Measurements from ENCODE around the gene ARHGEF17.

DNA sequence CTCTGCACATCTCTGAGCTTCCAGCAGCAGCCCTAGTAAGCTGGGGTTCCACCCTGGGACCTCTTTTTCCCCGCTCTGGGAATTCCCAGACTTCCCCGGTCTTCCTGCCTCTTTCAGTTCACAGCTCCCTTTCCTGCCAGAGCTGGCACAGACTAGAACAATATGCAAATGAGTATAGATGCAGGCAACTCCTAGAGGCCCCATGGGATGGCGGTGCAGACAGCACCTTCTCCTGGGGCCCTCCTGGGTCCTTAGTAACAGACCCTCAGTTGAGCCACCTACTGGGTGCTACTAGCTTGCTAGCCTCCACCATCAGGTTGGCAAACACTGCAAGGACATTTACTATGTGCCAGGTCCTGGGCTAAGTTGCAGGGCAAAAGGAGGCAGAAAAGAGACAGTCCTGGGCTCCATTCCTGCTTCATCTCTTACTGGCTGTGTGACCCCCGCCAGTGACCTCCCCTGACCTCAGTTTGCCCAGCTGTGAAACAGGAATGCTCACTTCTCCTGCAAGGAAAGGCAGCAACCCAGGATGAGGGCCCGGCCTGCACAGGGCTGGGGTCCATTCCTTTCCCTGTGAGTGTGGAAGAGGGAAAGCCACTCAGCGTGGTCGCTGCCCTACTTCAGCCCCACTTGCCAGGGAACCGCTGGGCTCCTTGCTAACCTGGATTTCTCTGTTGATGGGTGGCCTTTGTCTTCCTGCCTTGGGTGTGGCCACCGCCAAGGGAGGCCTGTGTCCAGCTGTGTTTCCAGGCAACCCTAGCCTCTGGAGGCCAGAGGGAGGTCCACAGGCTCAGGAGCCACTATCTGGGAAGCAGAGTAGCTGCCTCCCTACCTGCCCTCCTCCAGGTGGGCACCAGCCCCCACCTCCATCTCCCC lies 75.4 kb downstream of the ARHGEF17 start:
- TF ChIP-seq CEBPB (IDR thresholded peaks at IDR 0.05) (no peak), MAZ (IDR thresholded peaks at IDR 0.05; ENCODE audit: borderline replicate concordance, low read depth, low read length) (no peak), EP300 (IDR thresholded peaks at IDR 0.05) (no peak), RFX5 (IDR thresholded peaks at IDR 0.05) (no peak)
- TF ChIP-seq, protein P1, sequence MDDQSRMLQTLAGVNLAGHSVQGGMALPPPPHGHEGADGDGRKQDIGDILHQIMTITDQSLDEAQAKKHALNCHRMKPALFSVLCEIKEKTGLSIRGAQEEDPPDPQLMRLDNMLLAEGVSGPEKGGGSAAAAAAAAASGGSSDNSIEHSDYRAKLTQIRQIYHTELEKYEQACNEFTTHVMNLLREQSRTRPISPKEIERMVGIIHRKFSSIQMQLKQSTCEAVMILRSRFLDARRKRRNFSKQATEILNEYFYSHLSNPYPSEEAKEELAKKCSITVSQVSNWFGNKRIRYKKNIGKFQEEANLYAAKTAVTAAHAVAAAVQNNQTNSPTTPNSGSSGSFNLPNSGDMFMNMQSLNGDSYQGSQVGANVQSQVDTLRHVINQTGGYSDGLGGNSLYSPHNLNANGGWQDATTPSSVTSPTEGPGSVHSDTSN (IDR thresholded peaks at IDR 0.05): no peak
- TF ChIP-seq, protein P2, sequence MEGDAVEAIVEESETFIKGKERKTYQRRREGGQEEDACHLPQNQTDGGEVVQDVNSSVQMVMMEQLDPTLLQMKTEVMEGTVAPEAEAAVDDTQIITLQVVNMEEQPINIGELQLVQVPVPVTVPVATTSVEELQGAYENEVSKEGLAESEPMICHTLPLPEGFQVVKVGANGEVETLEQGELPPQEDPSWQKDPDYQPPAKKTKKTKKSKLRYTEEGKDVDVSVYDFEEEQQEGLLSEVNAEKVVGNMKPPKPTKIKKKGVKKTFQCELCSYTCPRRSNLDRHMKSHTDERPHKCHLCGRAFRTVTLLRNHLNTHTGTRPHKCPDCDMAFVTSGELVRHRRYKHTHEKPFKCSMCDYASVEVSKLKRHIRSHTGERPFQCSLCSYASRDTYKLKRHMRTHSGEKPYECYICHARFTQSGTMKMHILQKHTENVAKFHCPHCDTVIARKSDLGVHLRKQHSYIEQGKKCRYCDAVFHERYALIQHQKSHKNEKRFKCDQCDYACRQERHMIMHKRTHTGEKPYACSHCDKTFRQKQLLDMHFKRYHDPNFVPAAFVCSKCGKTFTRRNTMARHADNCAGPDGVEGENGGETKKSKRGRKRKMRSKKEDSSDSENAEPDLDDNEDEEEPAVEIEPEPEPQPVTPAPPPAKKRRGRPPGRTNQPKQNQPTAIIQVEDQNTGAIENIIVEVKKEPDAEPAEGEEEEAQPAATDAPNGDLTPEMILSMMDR (IDR thresholded peaks at IDR 0.05): no peak

All from A549 (cell line).